Measurements from ENCODE around the gene RNF186.

GRCh38 chr1:19814244-19814661, 830 bp downstream of the RNF186 start:
- TF ChIP-seq, protein P1, sequence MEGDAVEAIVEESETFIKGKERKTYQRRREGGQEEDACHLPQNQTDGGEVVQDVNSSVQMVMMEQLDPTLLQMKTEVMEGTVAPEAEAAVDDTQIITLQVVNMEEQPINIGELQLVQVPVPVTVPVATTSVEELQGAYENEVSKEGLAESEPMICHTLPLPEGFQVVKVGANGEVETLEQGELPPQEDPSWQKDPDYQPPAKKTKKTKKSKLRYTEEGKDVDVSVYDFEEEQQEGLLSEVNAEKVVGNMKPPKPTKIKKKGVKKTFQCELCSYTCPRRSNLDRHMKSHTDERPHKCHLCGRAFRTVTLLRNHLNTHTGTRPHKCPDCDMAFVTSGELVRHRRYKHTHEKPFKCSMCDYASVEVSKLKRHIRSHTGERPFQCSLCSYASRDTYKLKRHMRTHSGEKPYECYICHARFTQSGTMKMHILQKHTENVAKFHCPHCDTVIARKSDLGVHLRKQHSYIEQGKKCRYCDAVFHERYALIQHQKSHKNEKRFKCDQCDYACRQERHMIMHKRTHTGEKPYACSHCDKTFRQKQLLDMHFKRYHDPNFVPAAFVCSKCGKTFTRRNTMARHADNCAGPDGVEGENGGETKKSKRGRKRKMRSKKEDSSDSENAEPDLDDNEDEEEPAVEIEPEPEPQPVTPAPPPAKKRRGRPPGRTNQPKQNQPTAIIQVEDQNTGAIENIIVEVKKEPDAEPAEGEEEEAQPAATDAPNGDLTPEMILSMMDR (conservative IDR thresholded peaks at IDR 0.05): no peak
- TF ChIP-seq ZFX (IDR thresholded peaks at IDR 0.05): no peak
